ENCODE data around the gene TAF12. TPM values are rescaled to one million over a fixed set of nuclear protein-coding genes. Genes with fewer than 3 reads are reported as not detected.

Gene TAF12
- total RNA-seq, 1 experiment from 2014 or later: 33.9 TPM

DNA sequence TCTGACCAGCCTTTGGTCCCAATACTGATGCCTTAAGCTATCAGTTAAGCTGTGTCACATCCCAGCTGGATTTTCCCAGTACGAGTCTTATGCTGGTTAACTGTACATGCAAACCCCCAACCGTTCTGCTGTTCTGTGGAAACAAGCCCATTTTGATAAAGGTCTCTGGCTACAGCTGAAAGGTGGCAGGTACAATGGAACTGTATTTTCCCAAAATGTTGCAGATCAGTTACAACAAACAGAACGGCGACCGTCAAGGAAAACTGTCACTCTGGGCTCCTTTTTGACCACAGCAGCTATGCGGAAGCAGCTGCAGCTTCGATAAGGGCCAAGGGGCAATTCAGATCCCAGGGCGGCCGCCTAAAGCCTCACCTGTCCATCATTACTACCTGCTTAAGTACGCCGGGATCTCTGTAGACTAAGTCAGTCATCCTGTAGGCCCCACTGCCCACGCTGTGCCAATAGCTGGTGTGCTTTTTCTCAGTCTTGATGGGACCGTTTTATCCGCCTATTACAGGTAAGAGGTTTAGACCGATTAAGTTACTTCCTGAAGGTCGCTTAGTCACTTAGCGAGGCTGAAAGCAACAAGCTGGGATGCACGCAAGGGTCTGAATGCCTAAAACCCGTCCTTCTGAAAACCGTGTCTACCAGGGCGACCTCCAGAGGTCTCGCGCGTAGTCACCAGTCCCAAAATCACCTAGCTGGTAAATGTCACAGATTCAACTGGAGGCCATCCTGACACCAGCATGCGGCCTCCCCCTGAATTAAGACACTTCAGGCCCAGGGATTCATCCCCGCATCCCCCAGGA is 61.9 kb downstream of the TAF12 start:
- peak overlapping the region; percentile 89 to 90 for H3K4me3 ChIP-seq (ENCODE audit: low read depth in 2 of 2, low read length in 2 of 2)
- BruUV-seq (replicated peaks): TSS peak; percentile 90
- no peaks in the 10 kb centered on the region for H3K27me3 ChIP-seq (ENCODE audit: control insufficient read depth, insufficient read depth, low read length)
- H3K27ac ChIP-seq (ENCODE audit: low read length): peak overlapping the region; percentile 93
- CTCF ChIA-PET: no interaction called here
- H3K36me3 ChIP-seq (ENCODE audit: control insufficient read depth, insufficient read depth, low read length): peaks cover 15% of the 10 kb centered on the region
- ATAC-seq: peak; percentile 1; the same call in 1 of the 2 replicates
- TF ChIP-seq, protein P1, sequence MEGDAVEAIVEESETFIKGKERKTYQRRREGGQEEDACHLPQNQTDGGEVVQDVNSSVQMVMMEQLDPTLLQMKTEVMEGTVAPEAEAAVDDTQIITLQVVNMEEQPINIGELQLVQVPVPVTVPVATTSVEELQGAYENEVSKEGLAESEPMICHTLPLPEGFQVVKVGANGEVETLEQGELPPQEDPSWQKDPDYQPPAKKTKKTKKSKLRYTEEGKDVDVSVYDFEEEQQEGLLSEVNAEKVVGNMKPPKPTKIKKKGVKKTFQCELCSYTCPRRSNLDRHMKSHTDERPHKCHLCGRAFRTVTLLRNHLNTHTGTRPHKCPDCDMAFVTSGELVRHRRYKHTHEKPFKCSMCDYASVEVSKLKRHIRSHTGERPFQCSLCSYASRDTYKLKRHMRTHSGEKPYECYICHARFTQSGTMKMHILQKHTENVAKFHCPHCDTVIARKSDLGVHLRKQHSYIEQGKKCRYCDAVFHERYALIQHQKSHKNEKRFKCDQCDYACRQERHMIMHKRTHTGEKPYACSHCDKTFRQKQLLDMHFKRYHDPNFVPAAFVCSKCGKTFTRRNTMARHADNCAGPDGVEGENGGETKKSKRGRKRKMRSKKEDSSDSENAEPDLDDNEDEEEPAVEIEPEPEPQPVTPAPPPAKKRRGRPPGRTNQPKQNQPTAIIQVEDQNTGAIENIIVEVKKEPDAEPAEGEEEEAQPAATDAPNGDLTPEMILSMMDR (IDR thresholded peaks at IDR 0.05): no peak
- TF ChIP-seq, protein P2, sequence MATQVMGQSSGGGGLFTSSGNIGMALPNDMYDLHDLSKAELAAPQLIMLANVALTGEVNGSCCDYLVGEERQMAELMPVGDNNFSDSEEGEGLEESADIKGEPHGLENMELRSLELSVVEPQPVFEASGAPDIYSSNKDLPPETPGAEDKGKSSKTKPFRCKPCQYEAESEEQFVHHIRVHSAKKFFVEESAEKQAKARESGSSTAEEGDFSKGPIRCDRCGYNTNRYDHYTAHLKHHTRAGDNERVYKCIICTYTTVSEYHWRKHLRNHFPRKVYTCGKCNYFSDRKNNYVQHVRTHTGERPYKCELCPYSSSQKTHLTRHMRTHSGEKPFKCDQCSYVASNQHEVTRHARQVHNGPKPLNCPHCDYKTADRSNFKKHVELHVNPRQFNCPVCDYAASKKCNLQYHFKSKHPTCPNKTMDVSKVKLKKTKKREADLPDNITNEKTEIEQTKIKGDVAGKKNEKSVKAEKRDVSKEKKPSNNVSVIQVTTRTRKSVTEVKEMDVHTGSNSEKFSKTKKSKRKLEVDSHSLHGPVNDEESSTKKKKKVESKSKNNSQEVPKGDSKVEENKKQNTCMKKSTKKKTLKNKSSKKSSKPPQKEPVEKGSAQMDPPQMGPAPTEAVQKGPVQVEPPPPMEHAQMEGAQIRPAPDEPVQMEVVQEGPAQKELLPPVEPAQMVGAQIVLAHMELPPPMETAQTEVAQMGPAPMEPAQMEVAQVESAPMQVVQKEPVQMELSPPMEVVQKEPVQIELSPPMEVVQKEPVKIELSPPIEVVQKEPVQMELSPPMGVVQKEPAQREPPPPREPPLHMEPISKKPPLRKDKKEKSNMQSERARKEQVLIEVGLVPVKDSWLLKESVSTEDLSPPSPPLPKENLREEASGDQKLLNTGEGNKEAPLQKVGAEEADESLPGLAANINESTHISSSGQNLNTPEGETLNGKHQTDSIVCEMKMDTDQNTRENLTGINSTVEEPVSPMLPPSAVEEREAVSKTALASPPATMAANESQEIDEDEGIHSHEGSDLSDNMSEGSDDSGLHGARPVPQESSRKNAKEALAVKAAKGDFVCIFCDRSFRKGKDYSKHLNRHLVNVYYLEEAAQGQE (IDR thresholded peaks at IDR 0.05; ENCODE audit: insufficient read depth in 1 of 2, low read depth in 2 of 2, low read length in 1 of 2): no peak
- TF ChIP-seq POLR2AphosphoS5 (IDR thresholded peaks at IDR 0.05; ENCODE audit: low read depth, low read length) (no peak), TCF7L2 (IDR thresholded peaks at IDR 0.05; ENCODE audit: low read depth, low read length) (no peak), SIN3A (IDR thresholded peaks at IDR 0.05; ENCODE audit: borderline replicate concordance, insufficient read depth, low read depth, low read length) (no peak; the same call in 1 of the 2 replicates)
- intact Hi-C loops (cut with micrococcal nuclease; ENCODE audit: unreplicated experiment) (no loop called here), in situ Hi-C loops (cut with HindIII; ENCODE audit: low pct_unique_long_range_greater_than_20kb, low sequenced_read_pairs) (no loop called here)
- POLR2A ChIA-PET: interaction anchor here (0.6 to 1.2 kb wide), 7 partner anchors 12 to 366 kb away, joined by 3 to 15 read pairs (median 4); no protein-coding TSS in a partner anchor
- peaks cover 4% of the 10 kb centered on the region for H3K4me1 ChIP-seq (ENCODE audit: control insufficient read depth, insufficient read depth, low read length)
- DNase-seq (ENCODE audit: low read depth, low spot score): no peak
- no peaks in the 10 kb centered on the region for H3K9me3 ChIP-seq (ENCODE audit: control insufficient read depth, insufficient read depth, low read depth, low read length)

DNA sequence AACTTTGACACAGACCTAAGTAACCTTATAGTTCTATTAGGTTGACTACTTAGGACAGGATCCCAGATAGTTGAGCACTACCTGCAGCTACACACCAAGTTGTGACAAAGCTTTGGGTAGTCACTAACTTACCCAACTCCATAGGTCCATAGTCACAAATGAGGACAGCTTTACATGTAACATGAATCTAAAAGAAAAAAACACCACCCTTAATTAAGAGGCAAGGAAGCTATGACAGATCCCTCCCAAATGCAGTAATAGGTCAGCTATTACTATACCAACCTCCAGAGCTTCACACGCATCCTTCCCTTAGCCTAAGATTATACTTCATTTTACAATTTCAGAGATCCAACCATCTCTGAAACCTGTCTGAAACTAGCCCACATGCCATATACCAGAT is 63.5 kb downstream of the TAF12 start:
- DNase-seq (ENCODE audit: low read depth, low spot score) (no peak), ATAC-seq (no peak)
- Histone ChIP-seq H3K4me3 (ENCODE audit: low read depth in 2 of 2, low read length in 2 of 2) (peak overlapping the region; percentile 89 to 90), H3K9me3 (ENCODE audit: control insufficient read depth, insufficient read depth, low read depth, low read length) (no peaks in the 10 kb centered on the region), H3K36me3 (ENCODE audit: control insufficient read depth, insufficient read depth, low read length) (peaks cover 15% of the 10 kb centered on the region), H3K4me1 (ENCODE audit: control insufficient read depth, insufficient read depth, low read length) (peaks cover 4% of the 10 kb centered on the region), H3K27ac (ENCODE audit: low read length) (peak overlapping the region; percentile 4; the same call in 1 of the 2 replicates), H3K27me3 (ENCODE audit: control insufficient read depth, insufficient read depth, low read length) (no peaks in the 10 kb centered on the region)
- intact Hi-C loops (cut with micrococcal nuclease; ENCODE audit: unreplicated experiment) (no loop called here), in situ Hi-C loops (cut with HindIII; ENCODE audit: low pct_unique_long_range_greater_than_20kb, low sequenced_read_pairs) (no loop called here)
- 0 out of 2 replicates have a peak, but pooled peaks have one; percentile 20 for TF ChIP-seq POLR2AphosphoS5 (IDR thresholded peaks at IDR 0.05; ENCODE audit: low read depth, low read length)
- TF ChIP-seq, protein P1 (IDR thresholded peaks at IDR 0.05): no peak
- POLR2A ChIA-PET: interaction anchor here (0.5 to 0.9 kb wide), 3 partner anchors 24 to 341 kb away, joined by 6 to 14 read pairs (median 6); no protein-coding TSS in a partner anchor
- CTCF ChIA-PET: no interaction called here
- no TSS peak for BruUV-seq (replicated peaks)

All from Panc1 (cell line).